Measurements from ENCODE around the gene ARHGEF38.

Gene ARHGEF38

DNA sequence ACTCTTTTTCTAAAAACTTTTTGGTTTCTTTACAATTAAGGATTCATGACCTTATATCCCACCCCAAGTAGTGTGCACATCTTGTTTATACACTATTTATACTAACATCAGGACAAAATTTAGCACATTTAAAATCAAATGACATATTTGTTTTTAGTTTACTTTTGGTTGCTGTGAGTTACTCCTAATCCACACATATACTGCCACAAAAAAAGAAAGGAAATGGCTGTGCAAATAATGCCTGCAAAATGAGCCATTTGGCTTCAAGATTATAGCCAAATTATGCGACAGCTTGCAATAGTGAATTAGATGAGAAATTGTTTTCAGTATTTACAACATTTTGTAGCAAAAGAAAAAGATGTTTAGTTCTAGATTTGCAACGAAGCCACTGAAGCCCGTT, 10.4 kb upstream of the ARHGEF38 start:
- ChIA-PET CTCF (no interaction called here), POLR2A (no interaction called here)
- no peak for TF ChIP-seq CTCF (IDR thresholded peaks at IDR 0.05; ENCODE audit: control extremely low read depth, extremely low read depth, low read depth, missing control alignments)
- no peak for DNase-seq (ENCODE audit: extremely low spot score)

DNA sequence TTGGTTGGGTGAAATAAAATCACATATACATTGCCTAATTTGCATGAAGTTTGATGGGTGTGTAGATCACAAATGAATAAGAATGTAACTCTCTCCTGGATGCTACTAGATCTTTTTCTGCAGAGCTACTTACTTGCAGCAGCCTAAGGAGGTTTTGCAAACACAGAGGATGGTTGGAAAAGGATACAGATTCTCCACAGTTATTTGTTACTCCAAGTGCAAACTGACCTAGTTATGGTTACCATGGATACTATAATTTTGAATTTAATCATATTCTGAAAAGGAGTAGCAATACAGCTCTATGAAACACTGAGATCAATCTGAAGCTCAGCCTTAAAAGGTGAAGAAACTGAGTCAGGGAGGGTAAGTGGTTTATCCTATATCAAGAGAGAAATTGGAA, 9.1 kb upstream of the ARHGEF38 start:
- no peak for DNase-seq (ENCODE audit: extremely low spot score)

GRCh38 chr4:105543881-105544280, 8.5 kb upstream of the ARHGEF38 start:
- ChIA-PET POLR2A (no interaction called here), CTCF (interaction anchor here (0.9 to 3.3 kb wide), 8 partner anchors 11 to 121 kb away, joined by 3 to 15 read pairs (median 4); partner anchors contain the start of gene PPA2)

More for the DNA sequence above, 9.1 kb upstream of the ARHGEF38 start:
- ChIA-PET POLR2A (no interaction called here), CTCF (interaction anchor here (0.7 to 3.3 kb wide), 8 partner anchors 10 to 122 kb away, joined by 3 to 15 read pairs (median 4); no protein-coding TSS in a partner anchor)
- no peak for TF ChIP-seq CTCF (IDR thresholded peaks at IDR 0.05; ENCODE audit: control extremely low read depth, extremely low read depth, low read depth, missing control alignments)

DNA sequence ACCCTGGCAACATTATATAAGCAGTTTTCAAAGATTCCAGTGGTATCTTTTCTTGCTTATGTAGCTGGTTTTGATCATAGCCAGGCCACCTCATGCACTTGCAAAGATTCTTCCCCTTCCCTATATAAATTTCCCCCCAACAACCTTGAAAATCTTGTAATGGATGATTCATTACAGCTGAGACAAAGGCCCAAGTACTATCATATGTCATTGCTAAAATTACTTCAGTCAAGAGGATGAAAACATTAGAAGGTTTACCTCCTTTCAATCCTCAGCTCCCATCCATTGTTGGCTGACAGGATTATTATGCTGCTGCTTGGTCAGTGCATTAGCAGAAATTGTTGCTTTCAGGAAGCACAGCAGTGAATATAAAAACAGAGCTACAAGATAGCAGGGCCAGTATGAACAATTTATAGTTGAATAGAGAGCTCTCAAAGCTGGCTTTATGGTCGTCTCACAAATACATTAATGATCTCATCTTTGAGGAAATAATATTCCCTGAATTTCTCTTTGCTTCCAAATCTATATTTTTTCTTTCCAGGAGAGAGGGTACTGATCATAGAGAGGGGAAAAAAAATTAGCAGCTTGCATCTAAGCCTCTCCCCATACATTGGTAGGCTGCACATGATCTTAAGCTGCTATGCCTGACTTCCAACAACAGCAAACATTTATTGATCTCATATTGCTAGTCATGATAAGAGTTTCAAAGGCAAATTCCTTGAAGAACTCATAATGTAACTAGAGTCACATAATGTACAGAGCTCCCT, 7.7 kb upstream of the ARHGEF38 start:
- DNase-seq (ENCODE audit: extremely low spot score), result no peak
- CTCF ChIA-PET, result interaction anchor here (1.0 to 3.3 kb wide), 10 partner anchors 10 to 170 kb away, joined by 3 to 15 read pairs (median 4); partner anchors contain the start of gene PPA2
- POLR2A ChIA-PET, result no interaction called here
- no peak for TF ChIP-seq CTCF (IDR thresholded peaks at IDR 0.05; ENCODE audit: control extremely low read depth, extremely low read depth, low read depth, missing control alignments)

More at GRCh38 chr4:105543881-105544280, 8.5 kb upstream of the ARHGEF38 start:
- no peak for DNase-seq (ENCODE audit: extremely low spot score)
- TF ChIP-seq CTCF (IDR thresholded peaks at IDR 0.05; ENCODE audit: control extremely low read depth, extremely low read depth, low read depth, missing control alignments), result no peak

- TF ChIP-seq CTCF (IDR thresholded peaks at IDR 0.05; ENCODE audit: control extremely low read depth, extremely low read depth, low read depth, missing control alignments), result no peak
- ChIA-PET POLR2A (no interaction called here), CTCF (interaction anchor here (1.0 to 3.3 kb wide), 7 partner anchors 9 to 168 kb away, joined by 3 to 15 read pairs (median 4); no protein-coding TSS in a partner anchor)
- no peak for DNase-seq (ENCODE audit: extremely low spot score)
Observed at GRCh38 chr4:105546086-105546485, 6.3 kb upstream of the ARHGEF38 start.

GRCh38 chr4:105547769-105548168, 4.7 kb upstream of the ARHGEF38 start:
- POLR2A ChIA-PET, result no interaction called here
- no peak for TF ChIP-seq CTCF (IDR thresholded peaks at IDR 0.05; ENCODE audit: control extremely low read depth, extremely low read depth, low read depth, missing control alignments)
- CTCF ChIA-PET, result no interaction called here
- DNase-seq (ENCODE audit: extremely low spot score), result no peak

Measured in GM10248 (cell line).